EL (cell line): ENCODE measurements around the gene LDLRAD3.
"Not testable (repeated sequence)": the region's sequence is repeated elsewhere in the genome, so short reads cannot be mapped to it uniquely, and the experiment has no call there.

Experiments
- DNase-seq: peaks from one replicate; pipeline ENCODE4 v3.0.0-alpha.2; 2016

The LDLRAD3 gene

GRCh38 chr11:35998634-35999033, 54.8 kb downstream of the LDLRAD3 start:
- no peak for DNase-seq

GRCh38 chr11:36000616-36001190, 56.8 kb downstream of the LDLRAD3 start:
- no peak for DNase-seq

DNA sequence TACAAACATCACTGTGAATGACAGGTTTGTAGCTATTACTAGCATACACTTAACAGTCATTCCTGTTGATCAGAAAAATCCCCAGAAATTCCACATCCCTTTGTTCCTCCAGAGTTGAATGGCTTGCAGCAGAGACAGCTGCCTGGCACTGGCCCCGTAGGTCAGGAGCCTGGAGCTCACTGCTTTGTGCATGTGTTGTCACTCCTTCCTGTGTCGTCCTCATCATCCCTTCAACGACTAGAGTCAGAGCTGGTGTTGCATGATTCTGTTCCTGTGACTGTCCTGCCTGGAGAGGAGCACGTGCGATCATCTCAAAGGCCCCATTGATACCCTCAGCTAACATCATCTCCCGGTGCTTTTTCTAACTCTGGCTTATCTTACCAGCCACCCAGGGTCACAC, 58.3 kb downstream of the LDLRAD3 start:
- no peak for DNase-seq

- no peak for DNase-seq
These were observed 58.9 kb downstream of the LDLRAD3 start for GRCh38 chr11:36002796-36003195.

GRCh38 chr11:36006556-36006955, 62.7 kb downstream of the LDLRAD3 start:
- no peak for DNase-seq

DNA sequence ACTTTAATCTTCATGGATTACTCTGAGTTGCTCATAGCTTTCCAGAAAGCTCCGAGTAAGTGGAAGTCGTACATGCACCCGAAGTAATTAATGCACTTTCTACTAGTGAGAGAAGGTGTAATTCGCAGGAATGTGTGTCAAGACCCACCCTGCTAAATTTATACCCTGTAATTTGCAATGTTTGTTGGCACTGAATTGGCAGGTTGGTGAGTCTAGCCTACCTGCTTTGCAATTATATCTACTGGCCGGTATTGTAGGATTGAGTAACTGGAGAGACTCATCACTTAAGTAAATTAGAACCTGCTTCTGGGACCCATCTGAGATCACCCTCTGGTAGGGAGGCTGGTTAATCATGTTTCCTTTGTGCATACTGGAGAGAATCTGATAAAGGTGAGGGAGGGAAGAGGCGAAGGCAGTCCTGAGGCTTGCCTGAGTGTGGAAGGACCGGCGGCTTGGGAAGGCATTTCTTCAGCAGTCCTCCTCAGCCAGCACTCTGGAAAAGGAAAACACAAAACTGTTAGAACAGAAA, 63.3 kb downstream of the LDLRAD3 start:
- DNase-seq: no peak

- DNase-seq: no peak
These were observed 64.7 kb downstream of the LDLRAD3 start for GRCh38 chr11:36008584-36008983.

DNA sequence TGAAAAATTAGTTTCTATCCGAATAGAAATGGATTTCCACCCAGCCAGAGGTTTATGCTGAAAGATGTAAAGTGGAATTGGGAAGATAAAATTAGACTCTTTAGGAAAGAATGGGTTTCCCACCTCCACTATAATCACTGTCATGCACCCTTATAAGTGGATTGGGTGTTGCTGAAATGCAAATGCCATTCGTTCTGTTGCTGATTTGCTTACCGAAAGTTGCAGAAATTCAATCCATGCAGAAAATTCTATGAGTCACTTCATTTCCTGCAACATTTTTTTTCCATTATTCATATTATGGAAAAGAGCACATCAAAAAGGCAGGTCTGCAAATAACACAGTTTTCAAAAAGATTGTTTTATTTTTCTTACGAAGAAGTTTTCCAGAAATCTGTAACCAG, 65.6 kb downstream of the LDLRAD3 start:
- DNase-seq: peak; percentile 81

GRCh38 chr11:36010010-36010740, 66.3 kb downstream of the LDLRAD3 start:
- DNase-seq: peak; percentile 55

GRCh38 chr11:36011574-36011973, 67.7 kb downstream of the LDLRAD3 start:
- no peak for DNase-seq

GRCh38 chr11:36012455-36012854, 68.6 kb downstream of the LDLRAD3 start:
- DNase-seq: peak; percentile 53

- DNase-seq: no peak
These were observed 69.1 kb downstream of the LDLRAD3 start for GRCh38 chr11:36012979-36013378.

- DNase-seq: not testable (repeated sequence)
These were observed 69.6 kb downstream of the LDLRAD3 start for GRCh38 chr11:36013446-36013845.

DNA sequence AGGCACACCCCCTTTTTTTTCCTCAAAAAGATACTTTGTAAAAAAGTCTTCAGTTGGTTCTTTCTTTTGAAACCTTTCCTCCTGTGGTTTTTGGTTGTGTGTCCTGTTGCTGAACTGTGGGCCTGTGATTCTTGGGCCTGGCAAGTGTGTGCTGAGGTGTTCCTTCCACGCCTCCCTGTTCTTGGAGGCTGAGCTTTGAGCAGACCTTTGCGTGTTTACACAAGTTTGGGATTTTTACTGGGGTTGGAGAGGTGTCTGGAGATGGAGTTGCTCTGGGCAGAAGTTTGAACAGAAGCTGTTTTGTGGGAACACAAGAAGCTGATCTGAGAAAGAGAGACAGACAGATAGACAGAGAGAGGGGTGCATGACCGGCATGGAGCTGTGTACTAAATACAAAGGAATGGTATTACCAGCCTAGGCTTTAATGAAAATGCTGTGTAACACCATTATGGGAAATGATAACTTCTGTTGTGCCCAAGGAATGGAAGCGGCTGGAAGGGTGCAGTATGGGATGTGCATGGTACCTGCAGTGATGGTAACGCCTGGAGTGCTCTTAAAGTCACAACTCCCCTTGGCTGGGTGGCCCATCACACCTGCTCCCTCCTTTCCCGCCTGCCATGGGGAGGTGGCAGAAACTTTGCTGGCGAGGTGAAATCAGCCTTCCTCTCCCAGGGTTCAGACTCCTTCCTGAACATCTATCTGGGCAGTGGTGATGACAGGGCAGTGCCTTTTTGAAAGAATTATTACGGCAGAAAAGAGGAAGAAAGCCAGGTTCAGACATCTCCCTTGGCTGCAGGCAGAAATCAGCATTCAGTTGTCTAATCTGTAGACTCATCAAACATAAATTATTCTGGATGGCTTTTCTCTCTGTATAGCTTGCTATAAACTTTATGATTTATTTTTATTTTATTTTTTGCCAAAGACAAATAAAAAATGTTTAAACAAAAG, 70.4 kb downstream of the LDLRAD3 start:
- DNase-seq: no peak

DNA sequence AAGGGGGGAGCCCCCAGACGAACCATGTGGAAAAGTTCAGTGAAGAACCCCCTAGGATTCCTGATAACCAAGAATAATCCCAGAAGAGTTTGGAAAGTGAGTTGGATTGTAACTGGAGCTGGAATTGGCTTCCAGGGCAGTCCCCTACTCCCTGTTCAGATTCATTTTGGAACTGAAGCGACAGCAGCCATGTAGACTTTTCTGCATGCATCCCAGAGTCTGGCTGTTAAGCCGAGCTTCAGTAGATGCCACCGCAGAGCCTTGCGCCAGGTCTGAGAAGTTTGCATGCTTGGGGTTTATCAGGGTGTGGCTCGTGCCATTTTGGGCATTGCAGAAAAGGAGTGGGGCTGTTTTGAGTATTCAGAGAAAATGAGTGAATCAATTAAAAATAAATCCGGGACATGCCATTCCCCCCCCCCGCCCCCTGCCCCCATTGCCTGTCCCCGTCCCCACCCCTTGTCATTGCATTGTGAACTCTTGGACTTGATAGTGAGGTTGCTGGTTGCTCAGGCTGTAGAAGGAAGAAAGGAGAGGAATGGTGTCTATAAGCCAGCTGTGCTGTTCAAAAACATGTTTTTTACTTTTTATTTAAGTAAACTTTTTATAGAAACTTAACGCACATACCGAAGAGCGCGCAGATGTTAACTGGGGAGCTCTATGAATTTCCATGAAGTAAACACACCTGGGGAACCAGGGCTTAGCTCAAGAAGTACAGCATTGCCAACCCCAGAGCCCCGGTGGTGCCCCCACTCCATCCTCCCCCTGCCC, 71.2 kb downstream of the LDLRAD3 start:
- DNase-seq: no peak

DNA sequence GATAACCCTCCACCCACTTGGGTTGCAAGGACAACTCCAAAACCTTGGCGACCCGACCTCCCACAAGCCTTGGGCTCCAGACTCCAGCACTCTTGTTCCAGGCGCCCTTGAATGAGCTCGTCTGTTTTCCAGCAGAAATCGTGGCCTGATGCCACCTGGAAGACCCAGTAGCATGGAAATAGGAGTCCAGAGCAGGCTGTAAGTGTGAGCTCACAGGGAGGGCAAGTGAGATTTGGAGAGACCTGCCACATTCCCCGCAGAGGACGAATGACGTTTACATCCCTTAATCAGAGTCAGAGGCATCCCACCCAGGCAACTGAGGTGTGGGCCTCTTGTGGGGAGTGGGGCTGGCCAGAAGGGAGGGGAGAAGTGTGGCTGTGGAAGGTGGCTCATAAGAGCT, 71.9 kb downstream of the LDLRAD3 start:
- no peak for DNase-seq

- no peak for DNase-seq
These were observed 72.4 kb downstream of the LDLRAD3 start for GRCh38 chr11:36016263-36016662.

- no peak for DNase-seq
These were observed 72.8 kb downstream of the LDLRAD3 start for GRCh38 chr11:36016709-36017108.

DNA sequence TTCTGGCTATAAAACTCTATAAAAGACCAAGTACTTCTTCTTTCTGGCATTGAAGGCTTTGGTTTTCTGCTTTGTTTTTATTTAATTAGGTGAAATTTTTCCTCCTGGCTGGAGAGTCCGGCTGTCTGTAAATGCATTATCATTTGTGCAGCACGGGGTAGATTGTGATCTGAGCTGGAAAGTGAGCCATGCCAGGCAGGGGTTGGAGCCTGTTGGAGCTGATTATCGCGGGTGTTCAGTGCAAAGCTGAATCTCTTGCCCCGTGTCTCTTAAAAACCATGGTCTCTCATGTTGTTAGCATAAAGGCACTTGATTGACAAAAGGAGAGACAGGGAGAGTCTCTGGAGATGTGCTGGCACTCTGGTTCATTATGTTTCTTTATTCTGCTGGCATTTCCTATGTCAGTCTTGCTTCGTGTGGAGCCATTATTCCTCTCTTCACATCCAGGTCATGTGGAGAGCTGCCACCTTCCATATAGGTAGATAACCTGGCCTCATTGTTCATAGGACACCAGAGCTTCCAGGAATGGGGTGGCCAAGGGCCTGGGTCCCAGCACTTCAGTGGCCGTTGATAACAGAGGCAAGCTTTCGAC, 75.2 kb downstream of the LDLRAD3 start:
- DNase-seq: no peak

- no peak for DNase-seq
These were observed 75.9 kb downstream of the LDLRAD3 start for GRCh38 chr11:36019722-36020121.

- no peak for DNase-seq
These were observed 79.0 kb downstream of the LDLRAD3 start for GRCh38 chr11:36022882-36023281.

DNA sequence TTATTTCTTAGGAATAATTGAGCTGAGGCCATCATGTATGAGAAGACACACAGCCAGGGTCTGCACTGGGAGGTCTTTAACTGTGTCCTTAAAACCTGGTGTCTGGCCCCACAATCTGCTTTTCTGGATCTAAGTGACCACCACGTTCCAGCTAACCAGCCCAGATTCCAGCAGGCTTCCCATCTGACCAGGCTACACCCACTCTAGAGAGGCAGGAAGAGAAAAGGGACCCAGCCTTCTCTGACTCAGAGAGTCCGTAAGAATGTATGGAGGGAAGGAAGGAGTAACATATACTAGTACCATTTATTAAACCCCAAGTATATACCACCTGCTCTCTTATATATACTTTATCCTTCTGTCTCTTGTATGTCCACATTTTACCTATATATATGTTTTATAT, 80.1 kb downstream of the LDLRAD3 start:
- DNase-seq: peak; percentile 64
